NCI-H146 treated with DMSO at 0.1 percent for 48 hours (cell line): Measurements from ENCODE around the gene SRGAP2B.
"Not testable (repeated sequence)": the region's sequence is repeated elsewhere in the genome, so short reads cannot be mapped to it uniquely, and the experiment has no call there.

Experiments used
- DNase-seq: peaks from one replicate; lab custom pipeline; 2025; ENCODE audit not compliant: unreplicated experiment; lab: John Stamatoyannopoulos, UW

SRGAP2B gene

DNA sequence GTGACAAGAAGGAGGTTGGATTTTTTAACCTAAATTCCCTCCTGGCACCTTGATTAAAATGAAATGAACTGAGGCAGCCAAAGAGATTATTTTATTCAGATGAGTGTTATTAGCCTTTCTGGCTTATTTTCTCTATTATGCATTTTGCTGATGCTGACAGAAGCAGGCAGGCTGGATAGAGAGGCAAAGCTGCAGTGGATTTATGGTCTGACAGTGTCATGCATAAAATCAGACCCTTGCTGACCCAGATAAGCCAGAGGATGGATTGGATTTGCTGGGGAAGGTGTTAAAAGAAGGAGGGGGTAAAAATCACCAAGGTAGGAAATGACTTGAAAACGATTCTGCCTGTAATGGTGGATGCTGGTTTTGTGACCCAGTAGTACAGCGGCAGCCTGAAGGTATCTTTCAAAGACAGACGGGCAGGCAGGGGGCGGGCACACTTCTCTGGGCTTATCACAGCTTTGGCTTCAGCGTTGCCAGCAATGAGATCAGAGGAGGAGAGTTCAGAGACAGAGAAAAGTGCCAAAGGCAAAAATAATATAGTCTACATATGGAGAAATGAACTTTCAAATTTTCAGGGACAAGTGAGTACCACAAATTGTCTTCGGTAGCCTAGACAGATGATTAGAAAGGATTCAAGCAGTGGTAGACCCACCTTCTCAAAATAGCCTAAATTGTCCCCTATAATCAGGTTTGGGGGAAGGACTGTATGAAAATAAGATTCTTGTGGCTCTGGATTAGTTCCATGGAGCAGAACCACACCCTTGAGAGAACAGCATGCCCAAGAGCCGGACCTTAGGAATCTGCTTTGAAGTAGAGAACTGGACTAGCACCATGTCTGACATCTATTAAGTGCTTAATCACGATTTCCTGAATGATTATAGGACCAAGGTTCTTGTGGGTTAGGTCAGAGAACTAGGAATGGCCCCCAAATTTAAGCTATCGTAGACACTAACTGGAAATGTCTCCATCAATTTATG lies 133.2 kb downstream of the SRGAP2B start:
- DNase-seq, result not testable (repeated sequence)

DNA sequence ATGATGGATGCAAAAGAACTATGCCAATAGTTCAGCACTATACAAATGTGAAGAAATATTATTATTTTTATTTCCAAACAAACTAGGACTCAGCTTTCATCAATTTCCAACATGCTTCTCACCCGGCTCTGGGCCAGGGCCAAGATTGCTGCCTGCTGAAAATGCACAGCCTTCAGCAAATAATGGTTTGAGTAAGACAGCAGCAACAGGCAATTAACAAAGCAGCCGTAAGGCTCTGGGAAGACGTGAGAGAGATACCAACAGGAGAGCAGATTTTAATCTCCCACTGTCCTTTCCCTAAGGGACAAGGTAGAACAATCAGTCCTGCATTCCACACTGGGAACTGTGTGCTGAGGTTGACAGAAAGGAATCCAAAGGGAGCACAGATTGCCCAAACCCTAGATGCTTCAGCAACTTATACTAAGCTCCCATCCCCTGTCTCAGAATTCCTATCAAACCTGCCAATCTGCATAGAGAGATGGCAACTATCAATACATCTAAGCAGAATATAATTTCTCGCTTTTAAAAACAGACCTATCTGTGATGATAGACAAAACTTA lies 134.1 kb downstream of the SRGAP2B start:
- not testable (repeated sequence) for DNase-seq

DNA sequence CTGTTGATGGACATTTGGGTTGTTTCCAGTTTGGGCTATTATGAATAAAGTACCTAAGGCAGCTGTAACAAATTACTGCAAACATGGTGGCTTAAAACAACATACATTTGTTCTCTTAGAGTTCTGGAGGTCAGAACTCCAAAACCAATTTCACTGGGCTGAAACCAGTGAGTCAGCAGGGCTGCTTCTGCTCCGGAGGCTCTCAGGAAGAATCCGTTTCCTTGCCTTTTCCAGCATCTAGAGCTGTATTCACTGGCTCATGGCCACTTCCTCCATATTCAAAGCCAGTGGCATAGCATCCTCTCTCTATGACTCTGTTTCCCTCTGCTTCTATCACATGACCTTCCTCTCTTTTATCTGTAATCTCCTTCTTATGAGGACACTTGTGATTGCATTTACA lies 146.7 kb downstream of the SRGAP2B start:
- not testable (repeated sequence) for DNase-seq

DNA sequence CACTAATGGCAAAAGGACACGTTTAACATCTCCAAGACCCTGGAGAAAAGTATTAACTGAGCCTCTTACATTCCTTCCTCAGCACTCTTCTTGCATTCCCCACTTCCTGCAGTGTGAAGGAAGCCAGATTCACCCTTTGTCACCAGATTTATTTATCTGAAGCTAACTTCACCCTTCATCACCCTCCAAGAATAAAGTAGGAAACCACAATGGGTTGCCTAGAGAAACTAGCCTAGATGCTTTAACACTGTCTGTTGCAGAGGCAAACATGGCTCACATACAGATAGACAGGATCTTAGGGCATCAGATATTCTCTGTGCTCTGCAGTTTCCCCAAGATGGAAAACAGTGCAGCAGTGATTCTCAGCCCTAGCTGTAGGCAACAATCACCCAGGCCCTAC lies 147.6 kb downstream of the SRGAP2B start:
- not testable (repeated sequence) for DNase-seq

DNA sequence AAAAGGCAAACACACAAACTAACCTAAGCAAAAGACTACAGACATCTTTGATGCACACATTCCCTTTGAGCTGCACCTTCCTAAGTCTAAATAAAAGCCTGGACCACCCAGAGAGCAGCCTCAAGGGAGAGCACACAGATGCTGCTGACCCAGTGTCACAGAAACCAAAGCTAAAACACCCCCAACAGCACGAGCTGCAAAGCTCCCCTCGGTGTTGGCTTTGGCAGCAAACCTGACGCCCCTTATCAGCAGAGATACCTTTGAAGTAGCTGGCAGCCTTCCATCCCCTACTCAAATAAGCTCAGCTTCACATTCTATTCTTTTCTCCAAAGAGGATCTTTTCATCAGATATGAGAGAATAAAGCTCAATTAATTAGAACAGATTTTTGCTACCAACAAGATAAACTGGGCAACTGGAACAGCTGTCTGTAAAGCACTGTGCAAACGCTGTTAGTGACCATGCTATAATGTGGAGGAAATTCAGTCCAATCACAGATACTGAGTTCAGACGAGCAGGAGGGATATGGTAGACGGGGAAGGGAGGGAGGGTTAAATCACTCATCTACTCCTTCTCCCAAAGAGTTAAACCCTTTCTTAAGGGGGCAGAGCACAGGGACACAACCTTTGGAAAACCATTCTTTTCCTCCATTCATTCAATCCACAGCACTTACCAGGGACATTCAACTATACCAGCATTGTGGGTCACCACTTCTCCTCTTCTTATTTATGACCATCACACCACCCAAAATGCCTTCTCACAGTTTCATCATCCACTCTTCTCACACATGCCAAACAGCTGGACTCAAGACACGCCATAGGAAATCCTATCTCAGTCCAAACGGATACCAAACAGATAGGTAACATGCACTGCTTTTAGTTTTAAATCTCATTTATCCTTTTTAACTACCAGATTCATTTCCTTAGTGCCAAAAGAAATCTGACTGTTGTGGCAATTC lies 148.3 kb downstream of the SRGAP2B start:
- not testable (repeated sequence) for DNase-seq

DNA sequence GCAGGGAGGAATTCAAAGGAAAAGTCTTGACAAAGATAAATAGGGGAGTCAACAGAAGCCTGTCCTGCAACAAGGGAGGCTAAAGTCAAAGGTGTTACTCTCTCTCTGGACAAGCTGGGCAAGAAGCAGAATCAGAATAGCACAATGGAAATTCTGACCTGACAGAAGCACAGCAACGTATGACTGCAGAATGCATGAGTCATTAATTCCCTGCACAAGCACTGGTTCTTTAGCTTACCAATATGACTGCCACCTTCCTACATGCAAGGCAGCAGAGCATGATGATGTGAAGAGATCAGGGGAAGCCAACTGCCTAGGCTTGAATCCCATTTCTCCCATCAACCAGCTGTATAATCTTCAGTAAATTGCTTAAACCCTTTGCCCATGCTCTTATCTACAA lies 153.4 kb downstream of the SRGAP2B start:
- not testable (repeated sequence) for DNase-seq

DNA sequence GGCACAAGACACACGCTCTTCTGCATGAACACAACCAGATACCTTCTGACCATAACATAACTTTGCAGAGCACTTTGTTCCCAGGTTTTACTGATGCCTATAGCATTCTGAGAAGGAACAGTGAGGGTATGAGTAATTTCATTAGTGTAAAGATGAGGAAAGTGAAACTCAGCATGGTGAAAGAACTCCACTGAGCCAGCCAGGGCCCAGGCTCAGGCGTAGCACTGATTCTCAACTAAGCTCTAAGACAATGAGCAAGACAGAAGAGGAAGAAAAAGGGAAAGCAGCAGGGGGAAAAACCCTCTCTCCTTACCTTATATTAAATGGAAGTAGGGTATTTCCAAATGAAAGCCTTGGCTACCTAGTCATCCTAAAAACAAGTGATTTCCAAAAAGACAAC lies 155.1 kb downstream of the SRGAP2B start:
- not testable (repeated sequence) for DNase-seq

DNA sequence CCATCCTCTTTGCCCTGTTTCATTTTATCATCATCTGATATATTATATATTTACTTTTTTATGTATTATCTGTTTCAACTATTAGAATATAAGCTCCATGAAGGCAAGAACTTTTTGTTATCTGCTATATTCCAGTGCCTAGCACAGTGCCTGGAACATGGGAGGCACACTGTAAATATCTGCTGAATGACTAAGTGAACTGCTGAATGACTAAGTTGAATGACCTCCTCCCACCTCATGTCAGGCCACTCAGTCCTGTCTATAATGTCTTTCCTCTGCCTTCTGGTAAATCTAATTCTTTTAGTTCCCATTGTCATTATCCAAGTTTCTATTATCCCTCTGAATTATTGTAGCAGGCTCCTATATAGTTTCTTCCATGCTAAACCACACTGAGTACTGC lies 156.5 kb downstream of the SRGAP2B start:
- DNase-seq, result not testable (repeated sequence)

DNA sequence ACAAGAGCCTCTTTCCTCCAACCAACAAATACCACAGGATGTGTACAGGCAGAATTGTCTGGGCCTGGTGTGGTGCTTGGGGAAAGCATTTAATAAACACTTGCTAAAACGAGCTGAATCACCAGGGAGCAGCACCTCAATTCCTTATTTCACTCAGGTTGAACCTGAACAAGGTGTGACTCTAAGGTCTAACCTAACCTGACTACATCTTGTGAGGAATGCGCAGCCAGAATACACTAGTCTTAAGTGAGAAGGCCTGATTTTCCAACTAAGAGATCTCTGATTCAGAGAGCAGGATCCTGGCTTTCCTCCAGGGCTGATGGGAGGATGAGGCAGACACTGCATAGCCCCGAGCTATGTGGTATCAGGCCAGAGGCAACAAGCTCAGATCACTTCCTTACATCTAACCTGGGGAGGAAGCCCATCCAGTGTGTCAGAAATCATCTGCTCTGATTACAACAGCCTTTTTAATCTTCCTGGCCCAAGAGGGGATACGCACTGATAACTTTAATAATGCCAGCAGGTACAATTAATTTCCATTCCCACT lies 158.9 kb downstream of the SRGAP2B start:
- DNase-seq, result not testable (repeated sequence)

DNA sequence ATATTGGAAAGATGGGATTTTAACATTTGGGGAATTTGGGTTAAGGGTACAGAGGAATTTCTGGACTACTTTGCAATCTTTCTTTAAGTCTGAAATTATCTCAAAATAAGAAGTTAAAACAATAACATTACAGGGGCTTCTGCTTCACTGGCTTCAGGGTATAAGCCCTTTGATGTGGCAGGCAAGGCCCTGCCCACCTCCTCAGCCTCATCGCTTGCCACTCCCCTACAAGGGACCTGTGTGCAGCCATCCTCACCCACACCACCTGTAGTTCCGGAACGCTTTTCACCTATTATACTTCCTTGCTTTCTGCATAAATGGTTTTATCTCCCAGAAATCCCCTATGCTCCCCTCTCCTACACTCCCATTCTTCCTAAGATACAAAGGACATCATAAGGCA lies 159.8 kb downstream of the SRGAP2B start:
- not testable (repeated sequence) for DNase-seq

DNA sequence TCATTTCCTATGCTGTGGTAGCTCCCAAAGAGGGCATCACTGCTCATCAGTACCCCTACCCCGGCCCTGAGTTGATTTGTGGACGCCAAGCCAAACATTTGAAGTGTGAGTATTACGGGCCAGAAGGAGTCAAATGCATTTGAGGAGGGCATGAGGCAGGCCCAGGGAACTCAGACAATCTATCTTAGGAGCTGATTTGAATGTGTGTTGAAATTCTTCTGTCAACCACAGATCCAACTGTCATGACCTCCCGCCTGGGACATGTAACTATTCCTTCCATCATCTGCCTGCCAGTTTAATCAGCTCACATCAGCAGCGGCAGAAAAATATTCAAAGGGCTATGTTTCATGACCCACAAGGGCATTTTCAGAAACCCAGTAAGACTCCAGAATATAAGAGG lies 162.1 kb downstream of the SRGAP2B start:
- not testable (repeated sequence) for DNase-seq

DNA sequence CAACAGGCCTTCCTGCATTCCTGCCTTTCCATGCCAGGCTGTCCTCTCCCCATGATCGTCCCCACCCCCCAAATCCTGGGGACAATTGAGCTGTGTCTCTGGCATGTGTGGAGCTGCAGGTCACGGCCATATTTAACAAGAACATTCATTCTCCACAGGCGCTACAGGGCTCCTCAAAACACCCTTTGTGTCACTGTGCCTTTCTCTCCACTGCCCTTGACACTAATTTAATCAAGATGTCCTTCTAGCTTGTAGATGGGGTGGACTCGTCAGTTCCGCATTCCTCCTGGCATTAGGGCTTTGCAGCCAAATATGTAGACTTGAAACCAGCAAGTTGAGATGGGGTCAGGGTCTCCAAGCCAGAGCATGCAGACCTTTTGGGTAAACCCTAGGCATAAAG lies 163.0 kb downstream of the SRGAP2B start:
- DNase-seq, result not testable (repeated sequence)

DNA sequence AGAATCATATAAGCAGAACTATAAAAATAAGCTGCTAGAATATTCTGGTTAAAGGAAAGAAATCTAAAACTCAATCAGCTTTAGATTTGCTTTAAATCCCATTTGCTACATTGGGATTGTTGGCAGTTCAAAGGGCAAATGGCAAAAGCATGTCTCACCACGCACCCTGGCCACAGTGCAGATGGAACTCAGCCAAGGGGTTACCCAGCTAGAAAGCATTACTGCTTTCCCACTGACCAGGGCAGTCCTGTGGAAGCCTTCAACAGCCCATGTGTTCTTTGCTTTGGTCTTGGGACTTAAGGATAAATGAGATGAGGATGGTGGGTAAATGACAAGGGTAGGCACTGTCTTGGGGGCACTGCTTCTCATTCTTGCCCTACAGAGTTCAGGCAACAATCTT lies 163.6 kb downstream of the SRGAP2B start:
- DNase-seq, result not testable (repeated sequence)

DNA sequence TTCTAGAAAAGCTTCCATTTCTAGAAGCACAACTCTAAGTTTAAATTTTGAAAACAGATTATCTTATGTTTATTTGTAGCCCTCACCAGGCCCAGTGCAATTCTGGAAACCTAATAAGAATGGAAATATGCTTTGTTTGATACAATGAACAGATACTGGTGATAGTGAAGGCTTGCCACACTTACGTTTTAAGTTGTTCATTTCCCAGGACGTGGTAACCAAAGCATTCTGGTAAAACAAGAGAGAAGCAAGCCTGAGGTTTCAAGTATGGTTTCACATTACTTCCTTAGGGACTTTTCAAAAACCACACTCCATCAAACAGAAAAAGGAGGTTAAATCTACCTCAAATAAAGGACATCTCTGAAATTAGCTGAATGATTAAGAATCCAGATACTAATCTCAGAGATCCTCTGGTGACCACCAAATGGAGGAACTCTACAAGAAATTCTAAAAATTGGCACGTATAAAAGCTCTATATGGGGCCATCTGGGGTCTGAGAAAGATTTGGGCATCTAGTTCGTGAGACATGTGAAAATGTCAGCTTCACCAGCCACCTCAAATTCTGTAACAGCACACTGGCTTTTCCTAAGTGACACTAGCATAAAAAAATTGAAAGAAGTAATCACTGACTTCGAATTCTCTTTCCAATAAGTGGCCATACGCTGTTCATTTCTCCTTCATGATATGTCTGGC lies 164.9 kb downstream of the SRGAP2B start:
- not testable (repeated sequence) for DNase-seq

DNA sequence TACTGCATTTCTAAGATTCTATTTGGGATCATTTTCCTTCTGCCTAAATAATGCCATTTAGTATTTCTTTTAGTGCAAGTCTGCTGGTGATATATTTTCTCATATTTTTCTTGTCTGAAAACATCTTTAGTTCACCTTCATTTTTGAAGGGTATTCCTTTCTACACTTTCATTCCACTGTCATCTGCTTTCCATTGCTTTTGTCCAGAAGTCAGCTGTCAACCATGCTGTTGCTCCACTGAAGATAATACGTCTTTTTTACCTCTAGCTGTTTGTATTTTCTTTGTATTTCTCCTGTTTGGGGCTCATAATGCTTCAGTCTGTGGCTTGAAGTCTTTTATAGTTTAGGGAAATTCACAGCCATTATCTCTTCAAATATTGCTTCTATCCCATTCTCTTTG lies 167.8 kb downstream of the SRGAP2B start:
- not testable (repeated sequence) for DNase-seq

DNA sequence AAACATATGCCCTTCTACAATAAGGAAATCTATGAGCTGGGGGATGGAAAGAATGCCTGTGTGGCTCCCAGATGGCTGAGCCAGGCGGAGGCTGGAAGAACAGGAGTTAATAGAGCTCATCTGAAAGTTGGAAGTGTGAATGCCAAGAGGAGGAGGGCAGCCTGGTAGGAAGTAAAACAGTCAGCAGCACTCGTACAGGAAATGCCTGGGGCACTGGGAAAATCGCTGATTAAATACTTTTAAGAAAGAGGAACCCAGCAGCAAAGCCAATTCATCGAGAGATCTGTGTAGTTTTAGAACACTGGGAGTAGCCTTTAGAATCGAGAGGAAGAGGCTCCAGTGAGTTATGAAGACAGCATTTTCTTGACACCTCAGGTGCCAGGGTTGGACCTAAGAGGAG lies 171.5 kb downstream of the SRGAP2B start:
- DNase-seq, result not testable (repeated sequence)

DNA sequence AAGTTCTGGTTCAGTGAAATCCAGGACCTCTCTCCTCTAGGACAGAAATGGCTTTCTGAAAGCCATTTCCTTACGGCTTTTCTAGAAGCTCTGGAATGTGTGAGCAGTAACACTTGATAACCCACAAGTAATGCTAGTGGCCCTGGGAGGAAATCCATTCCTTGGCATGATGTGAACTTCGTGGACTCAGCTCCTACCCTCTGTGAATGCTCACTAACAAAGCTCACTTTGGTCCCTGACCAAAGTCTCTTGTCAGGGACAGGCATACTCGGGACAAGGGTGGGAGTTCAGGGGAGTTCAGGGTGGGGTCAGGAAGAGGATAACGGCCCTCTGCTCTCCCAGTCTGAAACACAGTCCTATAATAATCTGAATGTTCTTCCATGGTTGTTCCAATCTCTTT lies 172.3 kb downstream of the SRGAP2B start:
- DNase-seq, result not testable (repeated sequence)

DNA sequence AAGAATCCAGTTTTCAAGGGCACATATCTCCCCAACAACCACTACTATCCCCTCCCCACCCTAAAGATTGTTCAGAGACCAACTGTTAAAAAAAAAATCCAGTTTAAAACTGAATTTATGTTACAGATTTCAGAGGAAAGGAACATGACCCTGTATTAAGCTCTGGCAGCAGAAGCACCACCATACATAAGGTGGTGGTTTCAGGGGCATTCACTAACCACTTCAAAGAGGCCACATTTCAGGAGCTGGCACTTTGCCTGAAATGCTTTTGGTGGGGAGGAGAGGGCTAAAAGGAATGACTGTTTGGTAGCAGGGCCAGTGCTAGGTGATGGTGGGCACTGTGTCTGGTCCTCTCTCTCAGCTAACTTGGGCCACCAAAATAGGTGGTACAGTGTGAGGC lies 176.0 kb downstream of the SRGAP2B start:
- not testable (repeated sequence) for DNase-seq

DNA sequence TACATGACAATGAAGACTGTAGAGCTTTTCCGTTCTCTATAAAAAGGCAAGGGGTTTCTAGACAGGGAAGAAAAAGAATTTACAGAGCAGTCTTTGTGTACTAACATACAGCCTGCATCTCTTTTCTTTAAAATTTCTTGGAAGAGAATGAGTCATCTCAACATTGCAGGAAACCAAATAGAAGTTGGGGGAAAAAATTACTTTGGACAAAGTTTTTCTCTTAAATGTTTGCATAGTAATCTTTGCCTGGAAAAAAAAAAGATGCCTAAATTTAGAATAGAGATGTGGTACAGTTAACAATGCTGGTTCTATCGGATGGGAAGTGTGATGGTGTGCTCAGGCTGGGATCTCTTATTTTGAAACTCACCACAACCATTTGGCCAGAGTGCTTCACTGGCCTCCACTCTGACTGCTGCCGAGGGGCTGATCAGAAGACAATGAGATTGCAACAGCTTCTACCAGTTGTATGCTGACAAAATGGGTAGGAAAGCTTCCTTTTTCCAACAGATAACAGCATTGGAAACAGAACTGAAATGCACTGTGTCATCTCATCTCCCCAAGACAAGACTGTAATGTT lies 177.0 kb downstream of the SRGAP2B start:
- not testable (repeated sequence) for DNase-seq
